ENCODE data around the gene PITRM1.

GRCh38 chr10:3213758-3214515, 41.4 kb upstream of the PITRM1 start:
- TF ChIP-seq CTCF (optimal IDR thresholded peaks at IDR 0.05 in 1 of 3, IDR thresholded peaks at IDR 0.05 in 1 of 3, conservative IDR thresholded peaks at IDR 0.05 in 1 of 3; ENCODE audit: extremely low read depth in 1 of 3, insufficient read depth in 2 of 3, low read length in 3 of 3) (no peak), EZH2 (IDR thresholded peaks at IDR 0.05; ENCODE audit: low read length) (no peak)

Data from keratinocyte (primary cell).